Neuronal stem cell (in vitro differentiated cells): ENCODE data around the gene RESP18.

Source experiments
- DNase-seq: peaks from one replicate; pipeline ENCODE4 v3.0.0-alpha.2; 2013; ENCODE audit warnings: low spot score
- H2AFZ ChIP-seq: one replicate; pipeline ENCODE4 v1.6.1; 2013; ENCODE audit warnings: mild to moderate bottlenecking, low read length, inconsistent platforms
- H2AK5ac ChIP-seq: 2 replicates; pipeline ENCODE4 v1.6.1; 2013; ENCODE audit warnings: low read depth, mild to moderate bottlenecking, inconsistent platforms, low read length, moderate library complexity, mixed read lengths
- H2BK120ac ChIP-seq: 2 replicates; pipeline ENCODE4 v1.6.1; 2013; ENCODE audit warnings: low read depth, mild to moderate bottlenecking, inconsistent platforms, low read length, moderate library complexity, mixed read lengths
- H2BK12ac ChIP-seq: one replicate; pipeline ENCODE4 v1.6.1; 2013; ENCODE audit warnings: low read length, inconsistent platforms
- H2BK15ac ChIP-seq: 2 replicates; pipeline ENCODE4 v1.6.1; 2013; ENCODE audit warnings: mild to moderate bottlenecking, low read length, inconsistent platforms, mixed read lengths
- H2BK5ac ChIP-seq: one replicate; pipeline ENCODE4 v1.6.1; 2013; ENCODE audit warnings: inconsistent platforms, mild to moderate bottlenecking, low read length, moderate library complexity
- H3K14ac ChIP-seq: one replicate; pipeline ENCODE4 v1.6.1; 2013; ENCODE audit warnings: low read length, inconsistent platforms
- H3K18ac ChIP-seq: 2 replicates; pipeline ENCODE4 v1.6.1; 2013; ENCODE audit warnings: low read length, inconsistent platforms
- H3K23ac ChIP-seq: 2 replicates; pipeline ENCODE4 v1.6.1; 2013; ENCODE audit warnings: low read depth, mild to moderate bottlenecking, mixed read lengths, low read length, inconsistent platforms; ENCODE audit not compliant: poor library complexity
- H3K27ac ChIP-seq: replicated peaks from 3 replicates; pipeline ENCODE4 v1.5.1; 2013; ENCODE audit warnings: low read length, inconsistent platforms
- H3K27me3 ChIP-seq, 3 experiments: 2 replicates each; pipeline ENCODE4 v1.6.1; 2013; ENCODE audit warnings: low read length in 3 of 3, mild to moderate bottlenecking in 2 of 3, inconsistent platforms in 1 of 3, low read depth in 1 of 3, mixed read lengths in 1 of 3, moderate library complexity in 1 of 3; ENCODE audit not compliant: control insufficient read depth in 3 of 3, insufficient read depth in 3 of 3
- H3K36me3 ChIP-seq, 2 donors: replicated peaks in 1 of 2; 2 replicates each; pipeline ENCODE4 v1.6.1; 2013; ENCODE audit warnings: low read length in 2 of 2; ENCODE audit not compliant: control insufficient read depth in 2 of 2, insufficient read depth in 2 of 2
- H3K4ac ChIP-seq: 2 replicates; pipeline ENCODE4 v1.6.1; 2013; ENCODE audit warnings: inconsistent platforms, mild to moderate bottlenecking, low read length, moderate library complexity
- H3K4me1 ChIP-seq, 2 donors: 1 replicate in 1 of 2; 2 replicates in 1 of 2; pipeline ENCODE4 v1.6.1; 2013; ENCODE audit warnings: low read length in 2 of 2, low read depth in 1 of 2; ENCODE audit not compliant: control insufficient read depth in 2 of 2, insufficient read depth in 1 of 2
- H3K4me2 ChIP-seq: one replicate; pipeline ENCODE4 v1.6.1; 2013; ENCODE audit warnings: mild to moderate bottlenecking, low read length, inconsistent platforms; ENCODE audit not compliant: insufficient read depth, poor library complexity, severe bottlenecking
- H3K4me3 ChIP-seq, 2 donors: 2 replicates each; pipeline ENCODE4 v1.5.1; 2013; ENCODE audit warnings: low read length in 2 of 2, mild to moderate bottlenecking in 2 of 2, inconsistent platforms in 1 of 2, moderate library complexity in 1 of 2
- H3K79me1 ChIP-seq: one replicate; pipeline ENCODE4 v1.6.1; 2013; ENCODE audit warnings: low read depth, mild to moderate bottlenecking, inconsistent platforms, low read length, moderate library complexity
- H3K9ac ChIP-seq: one replicate; pipeline ENCODE4 v1.6.1; 2013; ENCODE audit warnings: mild to moderate bottlenecking, low read depth, low read length, inconsistent platforms; ENCODE audit not compliant: poor library complexity
- H3K9me3 ChIP-seq, 2 donors: replicated peaks in 1 of 2; 2 replicates each; pipeline versions ENCODE3 to v1.6.1; 2013; ENCODE audit warnings: low read length in 2 of 2, mild to moderate bottlenecking in 2 of 2, inconsistent platforms in 1 of 2, low read depth in 1 of 2, mixed read lengths in 1 of 2, moderate library complexity in 1 of 2; ENCODE audit not compliant: control insufficient read depth in 2 of 2, insufficient read depth in 1 of 2
- H4K8ac ChIP-seq: one replicate; pipeline ENCODE4 v1.6.1; 2013; ENCODE audit warnings: low read depth, mild to moderate bottlenecking, inconsistent platforms, low read length, moderate library complexity
- H4K91ac ChIP-seq: one replicate; pipeline ENCODE4 v1.6.1; 2013; ENCODE audit warnings: low read length, low read depth, mild to moderate bottlenecking, inconsistent platforms; ENCODE audit not compliant: poor library complexity
- WGBS, 2 donors: extraction: QIAGEN DNeasy Blood & Tissue Kit; methylation state at CpG; one replicate each; pipeline ENCODE4 v1.1.7; 2013; ENCODE audit warnings: missing lambda C conversion rate in 2 of 2, mixed read lengths in 1 of 2; ENCODE audit not compliant: insufficient read length in 2 of 2, insufficient replicate concordance in 1 of 2; ENCODE audit errors: extremely low coverage in 2 of 2; 5-methylcytosine and 5-hydroxymethylcytosine counted together

The RESP18 gene

GRCh38 chr2:219369447-219369861 is 36.9 kb upstream of the RESP18 start:
- H2AFZ ChIP-seq = no peak overlapping the region
- H3K27ac ChIP-seq = no peak overlapping the region
- H3K4ac ChIP-seq = no peak overlapping the region
- no CpG with 5 or more reads among the region's 2 CpGs for WGBS, 2 donors
- H4K91ac ChIP-seq = no peak overlapping the region
- no peak overlapping the region for H2BK120ac ChIP-seq
- H3K9ac ChIP-seq = no peak overlapping the region
- no peak overlapping the region for H2AK5ac ChIP-seq
- no peak overlapping the region for H2BK5ac ChIP-seq
- no peaks in the 10 kb centered on the region for H3K79me1 ChIP-seq
- no peak for DNase-seq
- no peak overlapping the region for H4K8ac ChIP-seq
- H2BK15ac ChIP-seq = no peak overlapping the region
- no peak overlapping the region for H3K4me2 ChIP-seq
- no peak overlapping the region for H2BK12ac ChIP-seq
- no peaks in the 10 kb centered on the region for H3K27me3 ChIP-seq
- no peak overlapping the region for H3K4me3 ChIP-seq
- H3K36me3 ChIP-seq = peaks cover 0 to 11% of the 10 kb centered on the region in 2 donors
- no peaks in the 10 kb centered on the region for H3K9me3 ChIP-seq
- H3K23ac ChIP-seq = no peak overlapping the region
- H3K18ac ChIP-seq = no peak overlapping the region
- H3K4me1 ChIP-seq = peaks cover 0 to 3% of the 10 kb centered on the region in 2 donors
- H3K14ac ChIP-seq = no peak overlapping the region

GRCh38 chr2:219368690-219369191 is 36.2 kb upstream of the RESP18 start:
- Histone ChIP-seq H3K79me1 (no peaks in the 10 kb centered on the region), H3K36me3 (peaks cover 0 to 4% of the 10 kb centered on the region in 2 donors), H3K9me3 (no peaks in the 10 kb centered on the region), H3K18ac (no peak overlapping the region), H4K91ac (no peak overlapping the region), H2BK15ac (no peak overlapping the region), H3K27me3 (no peaks in the 10 kb centered on the region), H3K4me2 (no peak overlapping the region), H3K4ac (no peak overlapping the region), H2AK5ac (no peak overlapping the region), H3K27ac (no peak overlapping the region), H2BK5ac (no peak overlapping the region), H2BK12ac (no peak overlapping the region), H4K8ac (no peak overlapping the region), H3K9ac (no peak overlapping the region), H2BK120ac (no peak overlapping the region), H2AFZ (peak overlapping the region; percentile 36), H3K4me3 (no peak overlapping the region), H3K23ac (no peak overlapping the region), H3K4me1 (peaks cover 0 to 3% of the 10 kb centered on the region in 2 donors), H3K14ac (no peak overlapping the region)
- no peak for DNase-seq
- WGBS, 2 donors = no CpG with 5 or more reads among the region's 3 CpGs

GRCh38 chr2:219362524-219363164 is 30.1 kb upstream of the RESP18 start:
- no peak overlapping the region for H3K18ac ChIP-seq
- H3K23ac ChIP-seq = no peak overlapping the region
- H2AK5ac ChIP-seq = no peak overlapping the region
- no peak overlapping the region for H3K27ac ChIP-seq
- H3K9me3 ChIP-seq = peaks cover 0 to 2% of the 10 kb centered on the region in 2 donors
- H3K27me3 ChIP-seq = peaks cover 9 to 30% (median 26%) of the 10 kb centered on the region in 3 experiments
- H3K14ac ChIP-seq = no peak overlapping the region
- no peak overlapping the region for H4K91ac ChIP-seq
- no peak overlapping the region for H3K4me3 ChIP-seq
- no peak overlapping the region for H3K9ac ChIP-seq
- no peak overlapping the region for H2BK120ac ChIP-seq
- H3K4me1 ChIP-seq = peaks cover 6 to 8% of the 10 kb centered on the region in 2 donors
- H3K4ac ChIP-seq = no peak overlapping the region
- no peak overlapping the region for H2BK12ac ChIP-seq
- DNase-seq = no peak
- no peaks in the 10 kb centered on the region for H3K79me1 ChIP-seq
- H3K4me2 ChIP-seq = no peak overlapping the region
- H2BK5ac ChIP-seq = no peak overlapping the region
- no CpG with 5 or more reads among the region's 3 CpGs for WGBS, 2 donors
- H2AFZ ChIP-seq = no peak overlapping the region
- H2BK15ac ChIP-seq = no peak overlapping the region
- H4K8ac ChIP-seq = no peak overlapping the region
- no peaks in the 10 kb centered on the region for H3K36me3 ChIP-seq

GRCh38 chr2:219362072-219362471 is 29.5 kb upstream of the RESP18 start:
- Histone ChIP-seq H4K8ac (no peak overlapping the region), H2AFZ (no peak overlapping the region)

More at GRCh38 chr2:219362072-219362471, 29.5 kb upstream of the RESP18 start:
- Histone ChIP-seq H3K36me3 (no peaks in the 10 kb centered on the region), H3K9me3 (peaks cover 0 to 2% of the 10 kb centered on the region in 2 donors), H3K79me1 (no peaks in the 10 kb centered on the region), H2BK15ac (no peak overlapping the region), H3K9ac (no peak overlapping the region), H3K27me3 (peaks cover 9 to 36% (median 29%) of the 10 kb centered on the region in 3 experiments), H3K14ac (no peak overlapping the region), H2BK12ac (no peak overlapping the region), H3K27ac (no peak overlapping the region), H2BK120ac (no peak overlapping the region), H2AK5ac (no peak overlapping the region), H3K4me2 (no peak overlapping the region), H3K4me1 (peaks cover 6 to 8% of the 10 kb centered on the region in 2 donors), H3K18ac (no peak overlapping the region), H3K23ac (no peak overlapping the region), H2BK5ac (no peak overlapping the region), H4K91ac (no peak overlapping the region), H3K4ac (no peak overlapping the region), H3K4me3 (no peak overlapping the region)
- 100% methylated on average over 1 of the region's 5 CpGs for WGBS, 2 donors
- no peak for DNase-seq
